Adrenal gland (tissue), 12 donors: ENCODE data around the gene ADAM33. TPM values are rescaled to one million over a fixed set of nuclear protein-coding genes. Genes with fewer than 3 reads are reported as not detected.

Experiments
- DNase-seq, 7 donors: peaks; one replicate each; pipeline ENCODE4 v3.0.0-alpha.2; 2019 to 2020
- H3K27ac ChIP-seq, 5 donors: fragments of 200-600 bp; sonication (generic) in 4 of 5; 1 replicate in 3 of 5; 2 replicates in 2 of 5; pipeline versions ENCODE4 v1.5.1 to v1.8.0; 2016 to 2020; ENCODE audit warnings: mild to moderate bottlenecking in 1 of 5
- H3K27me3 ChIP-seq: fragments of 200-600 bp; 2 replicates; pipeline ENCODE4 v1.8.0; 2021
- H3K36me3 ChIP-seq, 2 donors: fragments of 200-600 bp; replicated peaks in 1 of 2; 1 replicate in 1 of 2; 2 replicates in 1 of 2; pipeline versions ENCODE4 v1.5.1 to v1.8.0; 2018 to 2022
- H3K4me1 ChIP-seq, 2 donors: fragments of 200-600 bp; replicated peaks in 1 of 2; 1 replicate in 1 of 2; 2 replicates in 1 of 2; pipeline versions ENCODE4 v1.5.1 to v1.8.0; 2018 to 2021
- H3K4me3 ChIP-seq, 4 donors: fragments of 200-600 bp; sonication (generic) in 3 of 4; one replicate each; pipeline ENCODE4 v1.5.1; 2016 to 2018
- H3K9me3 ChIP-seq, 3 donors: fragments of 200-600 bp; sonication (generic) in 1 of 3; replicated peaks in 1 of 3; 1 replicate in 2 of 3; 2 replicates in 1 of 3; pipeline versions ENCODE4 v1.5.1 to v1.8.0; 2016 to 2021
- POLR2A ChIP-seq, 2 donors: fragments of 450-650 bp; IDR thresholded peaks; one replicate each; pipeline ENCODE4 v1.6.1; 2017; ENCODE audit warnings: antibody characterized with exemption in 2 of 2, mild to moderate bottlenecking in 2 of 2, moderate library complexity in 1 of 2
- WGBS, 4 donors: extraction: QIAGEN DNeasy Blood & Tissue Kit in 2 of 4; methylation state at CpG; one replicate each; pipeline versions ENCODE4 v1.1.5 to v1.1.7; 2013 to 2017; 5-methylcytosine and 5-hydroxymethylcytosine counted together
- intact Hi-C, 2 donors: fragments of 100-400 bp; cut with DNase I; formaldehyde crosslinking; loops; one replicate each; pipeline versions ENCODE4 v1.14.1 to v1.15.0; 2022 to 2023
- polyA plus RNA-seq, 3 donors: library from polyadenylated mRNA; stranded (reverse); fragments of 200-250 nt in 2 of 3; fragments of 350-450 nt in 1 of 3; fragmentation: Illumina TruSeq in 1 of 3; extraction: RNeasy Lipid Tissue Mini Kit (QIAGEN cat#74804) in 1 of 3; gene quantifications; one replicate each; pipeline ENCODE4 v1.2.3, GENCODE V29; 2013 to 2014
- total RNA-seq, 9 donors: library from RNA; depleted of rRNA in 4 of 9; stranded (reverse); fragments of >200 nt in 4 of 9; fragments of 120-200 nt in 1 of 9; fragmentation: NEBNext Ultra II Directional in 1 of 9; extraction: Animal tissue kit (Norgen Biotek cat#: 25700) in 1 of 9; gene quantifications; one replicate each; pipeline versions ENCODE4 v1.1.0 to v1.2.4, GENCODE V29; 2013 to 2023
- TF ChIP-seq, protein P1 (sequence below), 6 experiments: fragments of 450-650 bp in 4 of 6; fragments of 200-600 bp in 2 of 6; sonication (generic) in 1 of 6; IDR thresholded peaks; 1 replicate in 5 of 6; 2 replicates in 1 of 6; pipeline versions ENCODE4 v1.5.1 to v1.8.0; 2016 to 2021; ENCODE audit warnings: antibody characterized with exemption in 6 of 6, mild to moderate bottlenecking in 2 of 6, moderate library complexity in 1 of 6
- donor health status: healthy with polysubstance abuse.
- donor health status: Bipolar disorder and iron deficiency.
- donor health status: DM: yes; HTN: yes; CAD: no.
- donor health status: DM: no; HTN: no; CAD: no.
- donor health status: DM: no; HTN: no; CAD: no.
- donor health status: DM: yes; HTN: yes; CAD: no.

ADAM33 gene
- total and polyA plus RNA-seq, 12 donors: 0.42 to 65.0 (median 2.0) TPM

DNA sequence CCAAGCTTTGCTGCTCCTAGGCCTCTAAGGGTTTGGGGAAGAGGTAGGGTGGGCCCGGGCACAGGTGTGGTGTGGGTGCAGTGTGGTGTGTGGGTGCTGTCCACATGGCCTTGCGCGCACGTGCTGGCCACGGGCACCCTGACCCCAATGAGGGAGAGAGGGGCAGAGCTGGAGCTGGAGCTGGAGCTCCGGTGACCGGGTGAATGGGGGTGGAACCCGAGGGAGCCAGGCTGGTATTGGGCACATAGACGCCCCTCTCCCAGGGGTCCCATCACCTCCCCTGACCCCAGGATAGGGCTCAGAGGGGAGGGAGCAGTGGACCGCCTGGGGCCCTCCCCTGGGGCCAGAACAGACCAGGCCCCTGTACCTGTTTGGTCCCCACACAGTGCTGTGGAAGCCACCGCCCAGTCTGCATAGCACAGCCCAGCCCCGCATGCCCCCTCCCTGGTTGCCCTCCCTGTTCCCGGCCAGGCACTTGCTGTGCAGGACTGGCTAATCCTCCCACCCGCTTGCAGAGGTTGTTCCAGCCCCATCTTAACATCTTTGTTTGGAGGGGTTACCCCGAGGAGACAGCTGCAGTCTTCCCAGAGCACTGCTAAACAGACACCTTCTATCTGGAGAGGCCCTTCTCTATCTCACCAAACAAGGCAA is 984 bp downstream of the ADAM33 start:
- intact Hi-C loops: no loop called here
- no peak for DNase-seq
- no peak for TF ChIP-seq POLR2A (IDR thresholded peaks at IDR 0.05)
- TF ChIP-seq, protein P1, sequence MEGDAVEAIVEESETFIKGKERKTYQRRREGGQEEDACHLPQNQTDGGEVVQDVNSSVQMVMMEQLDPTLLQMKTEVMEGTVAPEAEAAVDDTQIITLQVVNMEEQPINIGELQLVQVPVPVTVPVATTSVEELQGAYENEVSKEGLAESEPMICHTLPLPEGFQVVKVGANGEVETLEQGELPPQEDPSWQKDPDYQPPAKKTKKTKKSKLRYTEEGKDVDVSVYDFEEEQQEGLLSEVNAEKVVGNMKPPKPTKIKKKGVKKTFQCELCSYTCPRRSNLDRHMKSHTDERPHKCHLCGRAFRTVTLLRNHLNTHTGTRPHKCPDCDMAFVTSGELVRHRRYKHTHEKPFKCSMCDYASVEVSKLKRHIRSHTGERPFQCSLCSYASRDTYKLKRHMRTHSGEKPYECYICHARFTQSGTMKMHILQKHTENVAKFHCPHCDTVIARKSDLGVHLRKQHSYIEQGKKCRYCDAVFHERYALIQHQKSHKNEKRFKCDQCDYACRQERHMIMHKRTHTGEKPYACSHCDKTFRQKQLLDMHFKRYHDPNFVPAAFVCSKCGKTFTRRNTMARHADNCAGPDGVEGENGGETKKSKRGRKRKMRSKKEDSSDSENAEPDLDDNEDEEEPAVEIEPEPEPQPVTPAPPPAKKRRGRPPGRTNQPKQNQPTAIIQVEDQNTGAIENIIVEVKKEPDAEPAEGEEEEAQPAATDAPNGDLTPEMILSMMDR (IDR thresholded peaks at IDR 0.05): no peak
- no peaks in the 10 kb centered on the region for H3K36me3 ChIP-seq
- H3K9me3 ChIP-seq: no peaks in the 10 kb centered on the region
- H3K27ac ChIP-seq: peak overlapping the region in 1 of 5 donors; percentile 71
- WGBS, 4 donors: 73 to 78% (median 74%) methylated on average over 11 to 15 of the region's 15 CpGs
- peak overlapping the region in 1 of 4 donors; percentile 48 for H3K4me3 ChIP-seq
- peaks cover 24% of the 10 kb centered on the region for H3K27me3 ChIP-seq
- peaks cover 0 to 7% of the 10 kb centered on the region in 2 donors for H3K4me1 ChIP-seq

DNA sequence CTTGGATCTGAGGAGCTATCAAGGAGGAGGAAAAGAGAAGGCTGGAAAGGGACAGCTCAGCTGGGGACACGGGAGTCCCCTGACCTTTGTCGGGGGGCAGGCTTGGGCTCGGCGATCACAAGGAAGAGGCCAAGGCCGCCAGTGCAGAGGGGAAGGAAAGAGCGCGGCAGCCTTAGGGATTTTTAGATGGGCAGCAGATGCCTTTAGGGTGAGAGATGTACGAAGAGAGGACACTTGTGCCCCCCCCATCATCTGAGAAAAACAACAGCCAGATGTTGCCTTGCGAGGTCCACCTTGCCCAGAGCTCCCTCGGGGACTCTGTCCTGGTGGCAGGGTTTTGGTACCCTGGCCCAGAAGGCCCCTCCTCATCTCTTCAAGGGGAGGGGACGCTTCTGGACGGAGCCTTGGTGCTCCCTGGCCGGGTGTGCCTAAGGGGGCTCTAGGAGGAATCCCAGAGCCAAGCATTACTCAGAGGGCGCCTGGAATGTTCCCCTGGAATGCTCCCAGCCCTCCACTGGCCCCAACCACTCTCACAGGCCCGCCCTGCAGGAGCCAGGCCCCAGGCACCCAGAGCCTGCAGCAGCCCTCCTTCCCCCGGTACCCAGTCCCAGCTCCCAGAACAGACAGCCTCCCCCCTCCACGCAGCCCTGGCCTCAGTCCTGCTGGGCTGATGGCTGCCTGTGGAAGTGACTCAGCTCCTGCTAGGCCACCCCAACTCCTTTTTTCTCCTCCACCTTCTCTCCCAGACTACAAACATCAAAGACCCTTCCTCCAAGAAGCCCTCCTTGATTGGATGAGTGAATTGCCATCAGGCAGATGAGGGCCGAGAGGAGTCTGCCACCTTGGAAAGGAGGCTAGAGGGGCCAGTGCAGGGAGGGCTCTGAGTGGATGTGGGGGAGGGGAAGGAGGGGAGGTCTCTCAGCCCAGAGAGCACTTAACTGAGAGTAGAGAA is 1.8 kb downstream of the ADAM33 start:
- no peaks in the 10 kb centered on the region for H3K9me3 ChIP-seq
- no peak for DNase-seq
- TF ChIP-seq POLR2A (IDR thresholded peaks at IDR 0.05): no peak
- TF ChIP-seq, protein P1 (IDR thresholded peaks at IDR 0.05): no peak
- no peaks in the 10 kb centered on the region for H3K36me3 ChIP-seq
- peaks cover 0 to 7% of the 10 kb centered on the region in 2 donors for H3K4me1 ChIP-seq
- H3K27ac ChIP-seq: peak overlapping the region in 2 of 5 donors; percentile 1 to 71
- H3K27me3 ChIP-seq: peaks cover 24% of the 10 kb centered on the region
- no peak overlapping the region for H3K4me3 ChIP-seq
- intact Hi-C loops: loop anchor here in 1 of 2 donors (5.0 to 10.0 kb wide), 2 partner anchors 32 to 175 kb away; partner anchors contain the start of gene SIGLEC1
- WGBS, 4 donors: 43 to 80% (median 72%) methylated on average over 12 to 18 of the region's 18 CpGs

DNA sequence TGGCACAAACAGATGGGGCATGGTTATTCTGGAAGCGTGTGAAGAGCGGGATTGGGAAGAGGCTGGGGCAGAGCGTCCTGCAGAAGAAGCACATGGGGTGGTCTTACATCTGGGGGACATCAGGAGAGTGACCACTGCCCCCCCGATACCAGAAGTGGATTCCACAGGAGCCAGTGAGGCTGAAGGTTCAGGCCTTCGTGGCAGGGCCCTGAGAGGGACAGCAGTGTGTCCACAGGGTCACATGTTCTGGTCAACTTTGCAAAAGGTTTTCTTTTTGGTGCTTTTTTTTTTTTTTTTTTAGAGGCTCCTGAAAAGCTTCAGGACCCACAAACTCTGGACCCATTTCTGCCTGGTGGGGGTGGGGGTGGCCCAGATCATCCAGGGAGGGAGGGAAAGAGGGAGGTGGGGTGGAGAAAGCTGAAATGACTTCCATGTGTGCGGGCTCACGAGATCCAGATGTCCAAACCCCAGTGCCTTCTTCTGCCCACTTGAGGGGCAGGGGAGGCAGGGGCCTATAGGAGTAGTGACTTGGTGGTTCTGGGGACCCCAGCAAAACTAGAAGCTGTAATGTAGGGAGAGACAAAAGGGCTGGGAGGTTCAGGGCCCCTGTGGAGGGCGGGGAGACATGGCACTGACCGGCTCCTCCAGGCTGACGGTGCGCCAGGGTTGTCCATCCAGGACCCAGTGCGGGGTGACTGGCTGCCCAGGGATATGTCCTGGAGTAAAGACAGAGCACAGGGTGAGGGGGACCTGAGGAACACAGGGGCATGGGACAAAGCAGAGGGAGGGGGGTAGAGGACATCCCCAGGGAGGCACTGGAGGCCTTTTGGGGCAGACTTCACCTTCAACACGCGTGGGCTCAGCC is 2.7 kb downstream of the ADAM33 start:
- Histone ChIP-seq H3K4me3 (no peak overlapping the region), H3K36me3 (no peaks in the 10 kb centered on the region), H3K4me1 (peaks cover 0 to 7% of the 10 kb centered on the region in 2 donors), H3K9me3 (no peaks in the 10 kb centered on the region), H3K27me3 (peaks cover 24% of the 10 kb centered on the region), H3K27ac (peak overlapping the region in 1 of 5 donors; percentile 71)
- intact Hi-C loops: loop anchor here in 1 of 2 donors (5.0 to 10.0 kb wide), 2 partner anchors 33 to 176 kb away; partner anchors contain the start of gene SIGLEC1
- TF ChIP-seq, protein P1 (IDR thresholded peaks at IDR 0.05): no peak
- no peak for TF ChIP-seq POLR2A (IDR thresholded peaks at IDR 0.05)
- 85 to 87% (median 86%) methylated on average over 14 of the region's 14 CpGs for WGBS, 4 donors
- DNase-seq: no peak
